Stimulated activated CD4-positive, alpha-beta T cell treated with anti-CD3 and anti-CD28 coated beads, Interleukin-2, amount 100 ng/mL, for 48 hours (primary cell): ENCODE results near the gene C4B.
"Not testable (repeated sequence)": the region's sequence is repeated elsewhere in the genome, so short reads cannot be mapped to it uniquely, and the experiment has no call there.

Experiments used
- DNase-seq, 2 donors: peaks; one replicate each; pipeline ENCODE4 v3.0.0-alpha.2; 2020

Gene C4B

GRCh38 chr6:32014547-32014946 lies at the start of gene C4B:
Gene C4B (plus strand): TSS chr6:32014795. CDS start chr6:32014846, 51 bp downstream.
- not testable (repeated sequence) for DNase-seq

- DNase-seq: no peak
These were observed 48.9 kb upstream of the C4B start for GRCh38 chr6:31965700-31966099.

- no peak for DNase-seq
These were observed 48.1 kb upstream of the C4B start for GRCh38 chr6:31966506-31966905.

GRCh38 chr6:31966997-31967925 lies 47.3 kb upstream of the C4B start:
- no peak for DNase-seq

DNA sequence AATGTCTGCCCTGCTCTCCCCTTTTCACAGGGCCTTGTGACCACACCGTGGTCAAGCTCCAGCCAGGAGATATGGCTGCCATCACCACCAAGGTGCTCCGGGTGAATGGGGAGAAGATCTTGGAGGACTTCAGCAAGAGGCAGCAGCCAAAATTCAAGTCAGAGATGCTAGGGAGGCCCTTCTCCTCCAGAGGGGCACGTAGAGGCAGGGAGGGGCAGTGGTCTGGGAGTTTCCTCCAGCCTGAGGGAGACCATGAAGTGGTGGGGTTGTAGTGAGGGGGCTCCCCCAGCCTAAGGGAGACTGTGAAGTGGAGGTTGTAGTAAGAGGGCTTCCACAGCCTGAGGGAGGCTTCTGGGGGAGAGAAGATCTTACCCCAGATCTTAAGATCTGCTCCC lies 46.7 kb upstream of the C4B start:
- DNase-seq: no peak

DNA sequence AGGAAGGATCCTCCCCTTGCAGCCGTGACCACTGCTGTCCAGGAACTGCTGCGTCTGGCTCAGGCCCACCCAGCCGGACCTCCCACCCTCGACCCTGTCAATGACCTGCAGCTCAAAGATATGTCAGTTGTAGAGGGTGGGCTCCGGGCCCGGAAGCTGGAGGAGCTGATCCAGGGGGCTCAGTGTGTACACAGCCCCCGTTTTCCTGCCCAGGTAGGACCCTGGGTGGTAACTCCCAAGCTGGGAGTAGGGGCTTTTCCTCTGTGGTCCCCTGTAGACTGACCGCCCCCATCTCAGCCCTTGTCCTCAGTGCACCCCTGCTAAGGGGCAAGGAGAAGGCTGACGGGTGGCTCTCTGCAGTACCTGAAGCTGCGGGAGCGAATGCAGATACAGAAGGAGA lies 46.3 kb upstream of the C4B start:
- no peak for DNase-seq

- DNase-seq: no peak
These were observed 45.5 kb upstream of the C4B start for GRCh38 chr6:31968791-31969711.

DNA sequence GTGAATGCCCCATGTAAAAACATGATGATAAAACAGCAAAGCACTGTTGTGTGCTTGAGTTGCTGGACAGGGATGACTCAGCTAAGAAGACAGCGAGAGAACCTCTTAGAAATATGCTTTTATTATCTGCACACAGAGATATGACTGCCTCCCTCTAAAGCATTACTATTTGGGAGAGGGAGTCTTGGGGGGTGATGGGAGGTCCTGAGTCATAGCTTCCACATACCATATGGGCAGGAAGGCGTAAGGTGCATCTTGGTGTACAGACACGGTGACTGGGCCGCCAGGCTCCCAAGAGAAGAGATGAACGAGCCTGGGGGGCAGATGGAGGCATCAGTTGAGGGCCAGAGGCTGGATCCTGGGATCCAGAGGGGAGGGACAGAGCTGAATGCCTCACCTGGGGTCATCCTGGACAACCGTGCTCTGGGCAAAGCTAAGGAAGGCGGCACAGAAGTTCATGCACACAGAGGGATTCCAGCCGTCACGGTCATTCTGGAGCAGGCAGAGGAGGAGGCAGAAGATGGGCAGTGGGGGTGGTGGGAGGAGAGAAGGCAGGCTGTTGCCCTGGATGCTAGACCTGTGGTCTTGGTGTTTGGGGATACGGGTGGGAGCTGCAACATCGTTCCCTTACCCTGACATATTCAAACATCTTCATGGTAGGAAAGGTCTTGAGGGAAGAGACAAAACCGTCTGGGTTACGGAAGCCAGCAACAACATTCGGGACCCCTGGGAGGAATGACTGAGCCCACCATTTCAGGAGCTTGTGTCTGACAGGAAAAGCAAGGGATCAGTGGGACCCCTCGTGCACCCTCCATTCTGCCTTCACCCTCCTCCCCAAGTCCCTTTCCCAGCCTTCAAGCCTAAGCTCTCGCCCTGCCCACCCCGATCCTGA lies 44.6 kb upstream of the C4B start:
- no peak for DNase-seq

DNA sequence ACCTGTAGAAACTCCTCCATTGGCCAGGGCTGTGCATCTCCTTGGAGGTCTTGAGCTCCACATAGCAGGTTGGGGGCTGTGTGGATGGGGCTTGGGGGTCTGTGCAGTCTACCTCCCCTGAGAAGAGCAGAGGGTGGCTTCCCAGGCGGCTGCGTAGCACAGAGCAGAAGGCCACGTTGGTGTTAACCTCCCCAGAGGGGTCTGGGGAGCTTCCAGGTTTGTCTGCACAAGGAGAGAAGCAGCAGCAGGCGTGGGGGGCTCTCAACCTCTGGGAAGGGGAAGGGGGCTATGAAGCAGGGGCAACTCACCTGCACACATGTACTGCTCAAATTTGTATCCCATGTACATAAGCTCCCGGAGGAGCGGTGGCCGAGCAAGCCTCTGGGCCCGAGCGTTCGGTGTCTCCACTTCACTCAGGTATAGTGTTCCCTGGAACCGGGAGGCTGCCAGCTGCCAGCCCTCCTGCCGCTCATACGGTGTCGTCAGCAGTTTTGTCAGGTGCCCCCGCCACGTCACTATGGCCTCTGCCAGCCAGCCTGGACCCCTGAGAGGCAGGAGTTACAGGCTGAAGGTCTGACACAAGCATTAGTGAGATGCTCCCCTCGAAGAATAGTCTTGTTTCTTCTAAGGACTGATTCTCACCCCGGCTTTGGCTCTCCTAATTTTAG lies 43.9 kb upstream of the C4B start:
- DNase-seq: no peak

DNA sequence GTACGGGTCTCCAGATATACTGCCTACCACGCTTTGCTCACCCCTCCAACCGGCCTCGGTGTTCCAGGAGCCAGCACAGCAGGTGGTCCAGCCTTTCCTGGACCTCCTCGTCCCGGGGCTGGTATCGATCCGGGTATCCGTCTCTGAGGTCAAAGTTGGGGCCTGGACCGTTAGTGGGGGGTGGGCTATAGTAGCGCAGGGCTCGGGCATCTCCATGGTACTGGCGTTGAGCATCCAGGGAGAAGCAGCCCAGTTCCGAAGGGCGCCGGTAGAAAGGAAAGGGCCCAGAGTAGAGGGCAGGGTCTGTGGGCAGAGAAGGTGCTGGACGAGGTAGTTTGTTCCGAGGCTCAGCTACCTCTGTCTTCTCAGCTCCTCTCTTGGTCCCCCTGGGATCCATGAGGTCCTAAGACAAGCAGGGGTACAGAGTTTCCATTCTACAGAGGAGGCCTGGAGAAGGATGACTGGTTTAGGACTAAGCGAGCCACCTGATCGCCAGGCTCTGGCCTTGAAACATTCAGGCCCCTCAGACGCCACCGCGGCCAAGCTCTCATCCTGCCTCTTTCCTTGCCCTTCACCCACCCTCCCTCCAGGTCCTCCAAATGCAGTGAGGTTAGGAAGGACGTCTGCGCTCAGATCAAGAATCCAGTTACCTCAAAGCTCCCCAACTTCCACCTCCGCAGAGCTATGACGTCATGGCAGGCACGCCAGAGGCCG lies 43.2 kb upstream of the C4B start:
- no peak for DNase-seq

GRCh38 chr6:31971993-31972708 lies 42.4 kb upstream of the C4B start, which contains the start of gene DXO:
Gene DXO (minus strand): TSS chr6:31972138. CDS start chr6:31971675, 463 bp downstream.
- peak; percentile 94 to 96 for DNase-seq

DNA sequence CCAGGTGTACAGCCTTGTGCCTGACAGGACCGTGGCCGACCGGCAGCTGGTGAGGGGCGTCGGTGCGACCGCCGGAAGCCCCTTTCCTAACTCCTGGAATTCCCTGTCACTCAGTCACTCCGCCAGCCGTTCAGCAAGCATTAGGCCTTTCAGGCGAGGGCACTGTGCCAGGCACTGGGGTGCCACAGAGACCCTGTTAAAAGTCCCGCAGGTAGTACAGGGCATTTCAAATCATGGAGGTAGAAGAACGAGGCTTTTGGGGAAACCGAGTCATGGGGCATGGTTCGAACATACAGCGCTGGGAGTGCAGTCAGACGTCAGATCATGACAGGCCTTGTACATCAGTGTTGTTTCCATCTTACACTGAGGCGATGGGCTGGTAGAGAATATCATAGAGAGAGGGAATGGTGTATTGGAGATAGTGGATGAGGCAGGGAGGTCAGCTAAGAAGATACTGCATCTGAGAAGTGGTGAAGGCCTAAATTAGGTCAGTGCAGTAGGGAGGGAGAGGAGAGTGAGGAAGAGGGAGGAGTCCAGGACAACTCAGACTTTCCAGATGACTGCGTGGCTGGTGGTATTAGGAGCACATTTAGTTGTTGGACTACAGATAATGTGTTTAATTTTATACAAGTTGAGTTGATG lies 41.8 kb upstream of the C4B start:
- DNase-seq: no peak

GRCh38 chr6:31976065-31976464 lies 38.5 kb upstream of the C4B start:
- not testable (repeated sequence) for DNase-seq

GRCh38 chr6:31977816-31978431 lies 36.7 kb upstream of the C4B start:
- DNase-seq: no peak

DNA sequence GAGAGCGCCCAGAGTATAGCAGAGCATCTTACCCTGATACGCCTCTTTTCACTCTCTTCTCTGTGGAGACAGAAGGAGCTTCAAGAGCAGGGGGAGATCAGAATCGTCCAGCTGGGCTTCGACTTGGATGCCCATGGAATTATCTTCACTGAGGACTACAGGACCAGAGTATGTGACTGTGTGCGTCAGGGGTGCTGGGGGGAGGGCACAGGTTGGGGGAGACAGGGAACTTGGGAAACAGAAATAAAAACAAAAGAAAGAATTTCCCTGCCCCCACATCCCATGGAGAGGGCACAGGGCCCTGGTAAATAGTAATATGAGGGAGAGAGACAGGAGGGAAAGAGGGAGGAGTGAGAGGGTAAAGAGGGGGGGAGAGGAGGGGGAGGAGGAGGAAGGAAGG lies 35.8 kb upstream of the C4B start:
- no peak for DNase-seq

DNA sequence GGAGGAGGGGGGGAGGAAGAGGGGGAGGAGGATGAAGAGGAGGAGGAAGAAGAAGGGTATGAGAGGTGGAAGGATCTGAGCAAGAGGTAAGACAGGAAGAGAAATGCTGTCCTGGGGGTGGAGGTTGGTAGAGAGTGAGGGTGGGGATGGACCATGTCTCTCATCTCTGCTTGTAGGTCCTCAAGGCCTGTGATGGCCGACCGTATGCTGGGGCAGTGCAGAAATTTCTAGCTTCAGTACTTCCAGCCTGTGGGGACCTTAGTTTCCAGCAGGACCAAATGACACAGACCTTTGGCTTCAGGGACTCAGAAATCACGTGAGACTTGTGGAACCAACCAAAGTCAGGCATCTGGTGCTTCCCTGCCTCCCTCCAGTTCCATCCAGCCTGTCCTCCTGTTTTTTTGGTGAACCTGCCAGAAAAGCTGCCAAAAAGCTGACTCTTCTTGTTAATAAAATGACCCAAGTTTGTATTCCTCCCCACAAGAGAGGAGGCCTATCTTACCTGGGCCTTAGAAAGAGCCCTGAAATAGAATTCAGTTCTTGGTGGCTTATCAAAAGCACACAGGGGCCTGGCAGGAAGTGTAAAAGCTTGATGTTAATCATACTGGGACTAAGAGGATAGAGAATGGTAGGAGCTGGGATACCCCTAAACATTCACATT lies 35.2 kb upstream of the C4B start:
- no peak for DNase-seq

DNA sequence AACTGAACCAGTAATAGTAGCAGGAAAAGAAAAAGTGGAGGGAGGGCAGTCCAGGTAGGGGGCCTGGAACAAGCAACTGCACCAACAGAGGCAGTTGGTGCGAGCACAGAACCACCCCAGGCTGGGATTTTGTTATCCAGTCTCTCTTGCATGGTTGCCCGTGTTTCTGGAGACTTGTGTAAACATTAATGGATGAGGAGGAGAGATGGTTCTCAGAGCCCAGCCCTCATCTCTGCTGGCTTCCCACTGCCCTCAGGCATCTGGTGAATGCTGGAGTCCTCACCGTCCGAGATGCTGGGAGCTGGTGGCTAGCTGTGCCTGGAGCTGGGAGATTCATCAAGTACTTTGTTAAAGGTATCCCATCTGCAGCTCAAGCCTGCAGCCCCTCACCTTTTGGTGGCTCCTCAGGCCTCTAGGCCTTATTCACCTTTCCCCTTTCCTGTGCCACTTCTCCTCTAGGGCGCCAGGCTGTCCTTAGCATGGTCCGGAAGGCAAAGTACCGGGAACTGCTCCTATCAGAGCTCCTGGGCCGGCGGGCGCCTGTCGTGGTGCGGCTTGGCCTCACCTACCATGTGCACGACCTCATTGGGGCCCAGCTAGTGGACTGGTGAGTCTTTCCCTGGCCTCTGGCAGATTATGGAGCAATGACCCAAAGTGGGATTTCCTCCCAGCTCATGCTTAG lies 34.3 kb upstream of the C4B start:
- not testable (repeated sequence) for DNase-seq

- not testable (repeated sequence) for DNase-seq
These were observed 33.6 kb upstream of the C4B start for GRCh38 chr6:31980998-31981397.
